Stimulated activated CD8-positive, alpha-beta memory T cell treated with anti-CD3 and anti-CD28 coated beads, Interleukin-15, amount 100 ng/mL, for 48 hours (primary cell): ENCODE results near the gene PRXL2A.
A peak's percentile ranks its signal among the peaks of the same experiment; 100 is the strongest.
"Not testable (repeated sequence)": the region's sequence is repeated elsewhere in the genome, so short reads cannot be mapped to it uniquely, and the experiment has no call there.

ENCODE experiments used
- DNase-seq, 2 donors: peaks; one replicate each; pipeline ENCODE4 v3.0.0-alpha.2; 2020; ENCODE audit warnings: low read depth in 2 of 2

Gene PRXL2A, protein sequence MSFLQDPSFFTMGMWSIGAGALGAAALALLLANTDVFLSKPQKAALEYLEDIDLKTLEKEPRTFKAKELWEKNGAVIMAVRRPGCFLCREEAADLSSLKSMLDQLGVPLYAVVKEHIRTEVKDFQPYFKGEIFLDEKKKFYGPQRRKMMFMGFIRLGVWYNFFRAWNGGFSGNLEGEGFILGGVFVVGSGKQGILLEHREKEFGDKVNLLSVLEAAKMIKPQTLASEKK

DNA sequence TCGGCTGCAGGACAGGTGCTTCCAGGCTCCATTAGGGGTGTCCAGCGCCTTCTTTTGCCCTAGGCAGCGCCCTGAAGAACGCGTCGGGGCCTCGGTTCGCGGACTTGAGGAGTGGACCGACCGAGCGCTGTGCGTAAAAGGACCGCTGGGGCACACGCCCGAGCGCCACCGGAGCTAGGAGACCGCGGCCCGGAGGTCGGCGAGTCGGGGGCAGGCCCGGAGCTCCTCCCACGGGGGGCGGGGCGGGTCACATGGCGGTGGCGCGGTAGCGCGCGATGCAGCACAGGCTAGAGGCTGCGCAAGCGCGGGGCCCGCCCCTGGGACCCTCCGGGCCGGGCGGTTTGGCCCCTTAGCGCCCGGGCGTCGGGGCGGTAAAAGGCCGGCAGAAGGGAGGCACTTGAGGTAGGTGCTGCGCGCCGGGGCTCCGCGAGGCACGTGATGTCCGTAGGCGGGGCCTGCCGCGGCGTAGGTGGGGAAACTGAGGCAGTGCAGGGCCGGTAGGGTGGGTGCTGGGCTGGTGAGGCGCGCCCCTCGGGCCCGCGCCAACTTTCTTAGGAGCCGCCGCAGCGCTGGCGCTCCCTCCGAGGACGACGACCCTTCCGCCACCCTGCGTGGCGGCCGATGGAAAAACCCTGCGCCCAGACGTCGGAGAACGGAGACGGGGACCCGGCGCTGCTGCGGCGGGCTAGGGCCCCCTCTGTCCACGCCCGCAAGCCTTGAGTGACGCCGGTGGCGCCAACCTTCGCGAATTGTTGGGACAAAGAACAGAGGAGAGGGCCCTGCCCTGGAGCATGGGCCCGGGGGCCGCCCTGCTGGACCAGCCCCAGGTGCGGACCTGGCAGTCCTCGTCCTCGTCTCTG lies at the start of gene PRXL2A:
TSS of gene PRXL2A (plus strand) at position 310 of the 860 bp plus-strand sequence. CDS start 11,917 bp downstream, outside the sequence.
- peak; percentile 78 to 85 for DNase-seq

GRCh38 chr10:80358925-80359324 lies 49.4 kb upstream of the PRXL2A start:
- DNase-seq = not testable (repeated sequence)

- DNase-seq = no peak
These were observed 48.7 kb upstream of the PRXL2A start for GRCh38 chr10:80359644-80360043.

DNA sequence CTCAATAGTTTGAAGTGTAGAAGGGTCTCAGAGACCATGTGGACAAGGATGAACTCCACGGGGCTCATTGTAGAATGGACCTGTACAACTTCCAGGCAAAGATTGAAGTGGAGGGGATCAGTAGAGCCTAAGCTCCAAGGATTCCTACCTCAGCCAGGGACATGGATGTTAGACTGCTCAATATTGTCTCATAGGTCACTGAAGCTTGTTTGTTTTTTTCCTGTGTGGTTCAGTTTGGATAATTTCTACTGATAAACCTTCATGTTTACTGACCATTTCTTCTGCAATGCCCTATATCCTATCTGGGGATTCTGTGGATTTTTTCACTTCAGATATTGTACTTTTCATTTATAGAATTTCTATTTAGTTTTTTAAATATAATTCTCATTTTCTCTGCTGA lies 42.8 kb upstream of the PRXL2A start:
- no peak for DNase-seq

- no peak for DNase-seq
These were observed 36.9 kb upstream of the PRXL2A start for GRCh38 chr10:80371467-80371866.

DNA sequence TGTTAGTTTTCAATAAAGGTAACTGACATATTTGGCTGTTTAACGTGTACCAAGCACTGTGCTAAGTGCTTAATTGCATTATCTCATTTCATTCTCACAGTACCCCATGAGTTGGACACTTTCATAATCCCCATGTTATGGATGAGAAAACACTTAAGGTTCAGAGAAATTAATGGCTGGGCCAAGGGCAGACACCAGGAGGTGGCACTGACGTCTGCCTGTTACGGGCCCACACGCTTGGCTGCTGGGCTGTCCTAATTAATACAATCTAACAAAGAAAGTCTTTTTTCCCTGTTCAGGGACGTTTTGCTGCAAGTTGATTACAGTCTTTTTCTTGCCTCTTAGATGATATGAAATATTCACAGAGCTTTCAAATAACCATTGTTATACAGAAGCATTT lies 35.7 kb upstream of the PRXL2A start:
- DNase-seq = no peak

- no peak for DNase-seq
These were observed 34.8 kb upstream of the PRXL2A start for GRCh38 chr10:80373502-80373901.

DNA sequence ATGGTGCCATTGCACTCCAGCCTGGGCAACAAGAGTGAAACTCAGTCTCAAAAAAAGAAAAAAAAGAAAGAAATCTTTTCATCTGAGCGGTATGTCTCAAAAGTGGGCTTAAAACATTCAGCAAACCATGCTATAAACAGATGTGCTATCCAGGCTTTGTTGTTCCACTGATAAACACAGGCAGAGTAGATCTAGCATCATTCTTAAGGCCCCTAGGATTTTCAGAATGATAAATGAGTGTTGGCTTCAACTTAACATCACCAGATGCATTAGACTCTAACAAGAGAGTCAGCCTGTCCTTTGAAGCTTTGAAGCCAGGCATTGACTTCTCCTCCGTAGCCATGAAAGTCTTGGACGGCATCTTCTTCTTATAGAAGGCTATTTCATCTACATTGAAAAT lies 28.6 kb upstream of the PRXL2A start:
- DNase-seq = no peak

DNA sequence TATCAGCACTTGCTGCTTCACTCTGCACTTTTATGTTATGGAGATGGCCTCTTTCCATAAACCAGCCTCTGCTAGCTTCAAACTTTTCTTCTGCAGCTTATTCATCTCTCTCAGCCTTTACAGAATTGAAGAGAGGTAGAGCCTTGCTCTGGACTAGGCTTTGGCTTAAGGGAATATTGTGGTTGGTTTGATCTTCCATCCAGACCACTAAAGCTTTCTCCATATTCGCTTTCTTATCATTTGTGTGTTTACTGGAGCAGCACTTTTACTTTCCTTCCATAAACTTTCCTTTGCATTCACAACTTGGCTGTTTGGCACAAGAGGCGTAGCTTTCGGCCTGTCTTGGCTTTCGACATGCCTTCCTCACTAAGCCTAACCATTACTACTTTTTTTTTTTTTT lies 28.2 kb upstream of the PRXL2A start:
- DNase-seq = no peak

DNA sequence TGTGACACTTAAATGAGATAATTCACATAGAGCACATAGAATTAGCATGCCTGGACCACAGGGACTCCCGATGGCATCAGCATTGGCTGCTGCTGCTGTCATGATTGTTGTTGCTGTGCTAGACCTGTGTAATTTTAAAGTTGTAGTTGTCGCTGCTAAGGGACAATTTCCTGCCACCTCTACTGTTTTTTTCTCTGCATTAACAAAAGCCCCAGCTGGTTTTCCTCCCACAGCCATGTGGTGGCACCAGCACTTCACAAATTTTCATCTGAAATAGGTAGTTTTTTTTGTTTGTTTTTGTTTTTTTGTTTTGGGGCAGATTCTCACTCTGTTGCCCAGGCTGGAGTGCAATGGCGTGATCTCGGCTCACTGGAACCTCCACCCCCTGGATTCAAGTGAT lies 25.4 kb upstream of the PRXL2A start:
- no peak for DNase-seq

DNA sequence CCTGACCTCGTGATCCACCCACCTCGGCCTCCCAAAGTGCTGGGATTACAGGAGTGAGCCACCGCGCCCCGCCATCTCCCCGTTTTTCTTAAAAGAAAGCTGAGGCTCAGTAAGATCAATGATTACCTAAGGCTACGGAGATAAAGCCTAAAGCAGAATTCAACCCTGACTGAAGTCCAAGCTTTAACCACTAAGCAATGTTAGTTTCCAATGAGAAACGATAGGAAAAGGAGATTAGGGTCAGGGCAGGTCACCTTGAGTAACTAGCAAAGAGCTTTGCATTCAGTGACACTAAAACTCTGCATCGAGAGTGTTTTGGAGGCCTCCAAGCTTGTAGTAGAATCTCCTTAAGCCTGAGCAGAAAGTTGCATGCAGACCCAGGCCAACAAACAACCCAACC lies 17.6 kb upstream of the PRXL2A start:
- DNase-seq = no peak

GRCh38 chr10:80392250-80392649 lies 16.1 kb upstream of the PRXL2A start:
- DNase-seq = no peak

- no peak for DNase-seq
These were observed 13.9 kb upstream of the PRXL2A start for GRCh38 chr10:80394358-80394916.

- DNase-seq = no peak
These were observed 11.3 kb upstream of the PRXL2A start for GRCh38 chr10:80397014-80397413.

DNA sequence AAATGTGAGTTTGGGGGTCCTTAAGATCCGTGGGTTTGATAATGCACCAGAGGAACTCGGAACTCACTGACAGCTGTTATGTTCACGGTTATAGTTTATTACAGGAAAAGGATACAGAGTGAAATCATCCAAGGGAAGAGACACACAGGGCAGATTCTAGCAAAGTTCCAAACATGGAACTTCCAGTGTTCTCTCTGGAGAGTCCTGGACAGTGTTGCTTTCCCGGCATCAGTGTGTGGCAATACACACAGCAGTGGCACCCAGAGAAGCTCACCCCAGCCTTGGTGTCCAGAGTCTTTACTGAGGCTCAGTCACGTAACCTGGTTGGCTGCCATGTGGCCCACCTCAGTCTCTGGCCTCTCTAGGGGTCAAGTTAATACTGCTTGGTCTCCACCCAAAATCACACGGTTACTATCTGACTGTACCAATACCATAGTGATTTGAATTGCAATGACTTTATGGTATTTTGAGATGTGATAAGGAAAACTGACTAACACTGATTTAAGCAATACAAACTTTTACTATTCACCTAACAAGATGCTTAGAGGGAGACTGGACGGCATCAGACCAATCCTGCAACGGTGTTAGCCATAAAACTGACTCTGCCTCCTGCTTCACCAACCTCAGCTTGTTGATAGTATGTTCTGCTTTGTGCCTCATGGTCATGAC lies 8.1 kb upstream of the PRXL2A start:
- DNase-seq = no peak

DNA sequence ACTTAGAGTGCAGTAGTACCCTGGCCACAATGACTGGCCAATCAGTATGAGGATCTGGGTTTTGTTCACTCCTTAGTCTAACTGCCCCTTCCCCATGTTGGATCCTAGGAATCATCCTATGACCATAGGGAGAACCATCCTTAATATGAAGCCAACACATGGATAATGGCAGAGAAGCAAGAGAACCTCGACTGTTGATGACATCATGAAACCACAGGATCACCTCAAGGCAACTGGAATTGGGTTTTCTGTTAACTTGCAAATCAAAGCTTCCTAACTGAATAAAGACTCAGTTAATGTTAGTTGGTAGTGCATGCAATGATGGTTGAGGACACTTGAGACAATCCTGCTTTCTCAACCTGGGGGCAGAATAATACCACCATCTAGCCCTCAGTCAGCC lies 3.3 kb upstream of the PRXL2A start:
- DNase-seq = no peak

DNA sequence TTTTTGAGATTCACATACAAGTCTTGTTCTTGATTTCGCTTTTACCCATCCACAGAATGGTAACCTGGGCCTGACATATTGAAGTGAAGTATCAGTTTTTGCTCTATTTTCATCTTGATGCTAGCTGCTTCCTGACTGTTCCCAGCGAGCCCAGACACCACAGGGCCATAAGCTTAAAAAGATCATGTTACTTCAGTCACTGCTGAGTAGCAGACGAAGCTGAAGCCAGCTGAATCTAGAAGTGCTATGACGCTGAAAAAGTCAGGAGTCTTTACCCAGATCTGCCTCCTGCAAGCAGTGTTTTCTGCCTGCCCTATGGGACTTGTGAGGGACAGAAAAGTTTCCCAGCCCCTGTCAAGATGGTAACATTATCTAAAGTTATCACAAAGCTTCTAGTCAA lies 2.7 kb upstream of the PRXL2A start:
- DNase-seq = no peak

GRCh38 chr10:80406204-80406603 lies 2.1 kb upstream of the PRXL2A start:
- DNase-seq = no peak

GRCh38 chr10:80407812-80408241 lies 524 bp upstream of the PRXL2A start:
- DNase-seq = peak; percentile 59 to 61

DNA sequence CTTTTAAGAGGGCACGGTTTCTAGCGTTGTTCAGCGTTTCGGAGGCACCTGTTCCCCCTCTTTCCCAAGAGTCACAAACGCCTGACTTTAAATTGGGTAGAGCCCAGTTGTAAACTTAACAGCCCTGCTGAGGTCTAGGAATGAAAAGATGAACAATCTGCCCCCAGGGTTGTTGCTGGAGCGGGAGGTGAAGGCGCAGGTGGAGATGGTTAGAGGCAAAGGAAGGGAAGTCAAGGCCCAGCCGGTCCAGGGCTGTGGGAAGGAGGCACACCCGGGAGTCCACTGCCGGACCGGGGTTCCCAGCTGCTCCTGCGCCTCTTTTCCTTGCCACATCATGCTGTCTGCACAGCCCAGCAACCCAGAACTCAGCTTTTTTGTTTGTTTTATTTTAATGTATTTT lies 770 bp downstream of the PRXL2A start:
- no peak for DNase-seq

DNA sequence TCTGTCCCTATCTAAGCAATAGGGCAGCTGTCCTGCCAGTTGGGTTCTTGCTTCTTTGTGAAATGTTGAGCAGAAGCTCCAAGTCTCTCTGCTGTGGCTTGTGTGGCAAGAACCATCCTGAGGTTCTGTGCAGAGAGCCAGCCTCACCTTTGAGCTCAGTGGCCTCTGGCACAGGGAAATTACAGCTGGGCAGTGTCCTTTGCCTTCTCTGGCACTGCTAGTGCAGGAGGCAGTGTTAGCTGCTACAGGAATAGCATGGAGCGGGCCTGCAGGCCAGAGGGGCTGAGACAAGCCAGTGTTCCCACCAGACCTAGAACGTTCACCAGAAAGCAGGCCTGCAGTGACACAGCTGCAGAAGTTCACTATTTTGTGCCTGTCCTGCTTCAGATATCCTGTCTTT lies 1.8 kb downstream of the PRXL2A start:
- DNase-seq = no peak

GRCh38 chr10:80410578-80411145 lies 2.3 kb downstream of the PRXL2A start:
- DNase-seq = no peak
